ENCODE measurements around the gene ZNF592. TPM values are rescaled to one million over a fixed set of nuclear protein-coding genes. Genes with fewer than 3 reads are reported as not detected.
A peak's percentile ranks its signal among the peaks of the same experiment; 100 is the strongest.

Gene ZNF592
- total RNA-seq, 1 experiment from 2014 or later, result 34.6 TPM

- H3K4me1 Mint-ChIP-seq, result peaks cover 34 to 41% of the 10 kb centered on the region in 2 experiments
Observed at GRCh38 chr15:84824260-84825007, 76.0 kb downstream of the ZNF592 start.

More at GRCh38 chr15:84824260-84825007, 76.0 kb downstream of the ZNF592 start:
- TF ChIP-seq CTCF (conservative IDR thresholded peaks at IDR 0.05), result no peak
- Histone ChIP-seq H3K4me1 (ENCODE audit: insufficient read depth, low read length) (no peaks in the 10 kb centered on the region), H3K27me3 (ENCODE audit: insufficient read depth, low read length) (no peaks in the 10 kb centered on the region), H2BK5ac (ENCODE audit: insufficient read length, low read length) (no peak overlapping the region), H4K20me1 (ENCODE audit: control insufficient read depth, insufficient read depth, insufficient read length) (no peaks in the 10 kb centered on the region), H2AFZ (ENCODE audit: low read length) (no peak overlapping the region), H4K5ac (ENCODE audit: insufficient read length, low read depth, low read length) (no peak overlapping the region), H3K79me1 (ENCODE audit: insufficient read depth, low read depth, low read length, poor library complexity, severe bottlenecking) (no peaks in the 10 kb centered on the region), H2BK120ac (ENCODE audit: low read depth, low read length, poor library complexity, severe bottlenecking) (no peak overlapping the region), H2BK12ac (ENCODE audit: insufficient read length, low read depth, low read length) (no peak overlapping the region), H3K4me2 (ENCODE audit: insufficient read depth, insufficient read length, low read length) (no peak overlapping the region), H4K91ac (ENCODE audit: insufficient read length, low read depth, low read length) (no peak overlapping the region), H2AK5ac (ENCODE audit: insufficient read length, low read length) (no peak overlapping the region), H3K18ac (ENCODE audit: insufficient read length, low read depth, low read length) (no peak overlapping the region), H3K79me2 (ENCODE audit: insufficient read depth, low read length) (no peaks in the 10 kb centered on the region), H3K14ac (ENCODE audit: insufficient read depth, low read length) (no peak overlapping the region), H2BK15ac (ENCODE audit: low read depth, low read length) (no peak overlapping the region), H3K23ac (ENCODE audit: insufficient read length, low read depth, low read length) (no peak overlapping the region), H3K23me2 (ENCODE audit: insufficient read length, low read depth, low read length, poor library complexity, severe bottlenecking) (no peaks in the 10 kb centered on the region), H3K4ac (ENCODE audit: low read depth, low read length) (no peak overlapping the region), H2BK20ac (ENCODE audit: low read depth, low read length, poor library complexity, severe bottlenecking) (no peak overlapping the region), H3K56ac (ENCODE audit: insufficient read length, low read depth, low read length) (no peak overlapping the region), H3K27ac (ENCODE audit: insufficient read length, low read depth, low read length) (no peak overlapping the region), H4K8ac (replicated peaks; ENCODE audit: insufficient read length, low read depth, low read length) (no peak overlapping the region), H3K9ac (ENCODE audit: extremely low read depth, insufficient read length, low read length) (no peak overlapping the region), H3T11ph (ENCODE audit: low read length) (no peak overlapping the region), H3K9me3 (ENCODE audit: control insufficient read depth, low read depth, low read length) (no peaks in the 10 kb centered on the region)
- H3K27ac Mint-ChIP-seq, result peak overlapping the region in 2 of 3 experiments; percentile 46 to 85; a peak in 2 of 7 replicates
- H3K9me3 Mint-ChIP-seq, result no peaks in the 10 kb centered on the region
- no peak for DNase-seq
- WGBS (ENCODE audit: extremely low coverage, insufficient read length, low lambda C conversion rate), result no CpG with 5 or more reads among the region's 6 CpGs
- H3K27me3 Mint-ChIP-seq (ENCODE audit: low read depth), result no peaks in the 10 kb centered on the region
- peaks cover 0 to 30% (median 2%) of the 10 kb centered on the region in 3 experiments; a peak in 4 of 7 replicates for H3K36me3 Mint-ChIP-seq (ENCODE audit: insufficient read depth in 1 of 3, low read depth in 3 of 3)
- H3K4me3 Mint-ChIP-seq, result no peak overlapping the region

Measured in H9 (cell line).